ENCODE data around the gene RLF. TPM values are rescaled to one million over a fixed set of nuclear protein-coding genes. Genes with fewer than 3 reads are reported as not detected.

RLF gene
- total and polyA plus RNA-seq, 4 donors = 1.7 to 13.4 (median 6.3) TPM

- TF ChIP-seq REST (IDR thresholded peaks at IDR 0.05) = no peak
- no peak for TF ChIP-seq GABPA (IDR thresholded peaks at IDR 0.05 in 1 of 2, conservative IDR thresholded peaks at IDR 0.05 in 1 of 2)
Observed at GRCh38 chr1:40270152-40270834, 109.1 kb downstream of the RLF start (continued).

- no peak overlapping the region for H3K27ac ChIP-seq (ENCODE audit: low read depth in 1 of 2, low read length in 2 of 2)
- H3K36me3 ChIP-seq (ENCODE audit: control insufficient read depth in 4 of 4, insufficient read depth in 3 of 4, low read depth in 1 of 4, low read length in 3 of 4) = peaks cover 7 to 22% (median 16%) of the 10 kb centered on the region in 4 donors
- no peak overlapping the region for H3K4me3 ChIP-seq (ENCODE audit: low read depth in 1 of 3, low read length in 3 of 3)
- H3K27me3 ChIP-seq (ENCODE audit: control insufficient read depth in 4 of 4, insufficient read depth in 4 of 4, low read length in 3 of 4) = no peaks in the 10 kb centered on the region
- TF ChIP-seq RXRA (IDR thresholded peaks at IDR 0.05) (no peak), FOXA1 (IDR thresholded peaks at IDR 0.05) (no peak), ZBTB33 (IDR thresholded peaks at IDR 0.05) (no peak), ATF3 (IDR thresholded peaks at IDR 0.05) (no peak), JUND (IDR thresholded peaks at IDR 0.05) (no peak), CTCF (IDR thresholded peaks at IDR 0.05; ENCODE audit: low read depth, low read length, missing input control) (no peak), GABPA (IDR thresholded peaks at IDR 0.05 in 1 of 2, conservative IDR thresholded peaks at IDR 0.05 in 1 of 2) (no peak), RAD21 (IDR thresholded peaks at IDR 0.05) (no peak), HNF4A (conservative IDR thresholded peaks at IDR 0.05) (no peak), TAF1 (conservative IDR thresholded peaks at IDR 0.05) (no peak), NR2F2 (IDR thresholded peaks at IDR 0.05) (no peak), FOXA2 (IDR thresholded peaks at IDR 0.05) (no peak), SP1 (IDR thresholded peaks at IDR 0.05) (no peak), EGR1 (IDR thresholded peaks at IDR 0.05; ENCODE audit: low read depth in 2 of 2) (no peak), REST (IDR thresholded peaks at IDR 0.05) (no peak), HNF4G (IDR thresholded peaks at IDR 0.05) (no peak)
- H3K9me3 ChIP-seq (ENCODE audit: control insufficient read depth in 4 of 4, low read length in 3 of 4) = no peaks in the 10 kb centered on the region
- no peak overlapping the region for H3K9ac ChIP-seq (ENCODE audit: low read depth in 1 of 2, low read length in 2 of 2)
- DNase-seq (ENCODE audit: low spot score) = no peak
- WGBS = 91% methylated on average over 3 of the region's 3 CpGs
- peaks cover 2 to 11% (median 9%) of the 10 kb centered on the region in 4 donors for H3K4me1 ChIP-seq (ENCODE audit: control insufficient read depth in 4 of 4, insufficient read depth in 4 of 4, low read length in 3 of 4)
Observed at GRCh38 chr1:40272653-40273213, 111.5 kb downstream of the RLF start.

Data from liver (tissue), 9 donors.